Suppressor macrophage treated with lipopolysaccharide for 1 hour (primary cell): Measurements from ENCODE around the gene SLC25A27.
A peak's percentile ranks its signal among the peaks of the same experiment; 100 is the strongest.

Experiments
- DNase-seq, 3 donors: peaks; one replicate each; pipeline ENCODE4 v3.0.0-alpha.2; 2020 to 2022

The SLC25A27 gene

GRCh38 chr6:46720401-46720800 is 67.6 kb downstream of the SLC25A27 start:
- peak; percentile 52 to 64 (median 61) for DNase-seq
